ENCODE measurements around the gene ZNF614.
"Not testable (repeated sequence)": the region's sequence is repeated elsewhere in the genome, so short reads cannot be mapped to it uniquely, and the experiment has no call there.

The ZNF614 gene

GRCh38 chr19:51978882-51979281, 49.3 kb downstream of the ZNF614 start:
- H3K4me3 ChIP-seq (ENCODE audit: low read depth, low read length): no peak overlapping the region
- DNase-seq (ENCODE audit: low read depth): peak; percentile 46
- TF ChIP-seq POLR2A (IDR thresholded peaks at IDR 0.05; ENCODE audit: extremely low read depth, insufficient read length): no peak
- TF ChIP-seq MAX (IDR thresholded peaks at IDR 0.05; ENCODE audit: low read depth, low read length): no peak
- TF ChIP-seq CTCF (IDR thresholded peaks at IDR 0.05; ENCODE audit: low read depth, low read length): no peak
- TF ChIP-seq MYC (IDR thresholded peaks at IDR 0.05; ENCODE audit: low read depth, low read length): no peak

GRCh38 chr19:51977346-51977745, 50.8 kb downstream of the ZNF614 start:
- no peak for DNase-seq (ENCODE audit: low read depth)
- TF ChIP-seq MAX (IDR thresholded peaks at IDR 0.05; ENCODE audit: low read depth, low read length) (no peak), CTCF (IDR thresholded peaks at IDR 0.05; ENCODE audit: low read depth, low read length) (no peak), MYC (IDR thresholded peaks at IDR 0.05; ENCODE audit: low read depth, low read length) (no peak), POLR2A (IDR thresholded peaks at IDR 0.05; ENCODE audit: extremely low read depth, insufficient read length) (no peak)

GRCh38 chr19:51976852-51977251, 51.3 kb downstream of the ZNF614 start:
- no peak overlapping the region for H3K4me3 ChIP-seq (ENCODE audit: low read depth, low read length)
- DNase-seq (ENCODE audit: low read depth): no peak
- TF ChIP-seq CTCF (IDR thresholded peaks at IDR 0.05; ENCODE audit: low read depth, low read length): no peak
- TF ChIP-seq MAX (IDR thresholded peaks at IDR 0.05; ENCODE audit: low read depth, low read length): no peak
- TF ChIP-seq MYC (IDR thresholded peaks at IDR 0.05; ENCODE audit: low read depth, low read length): no peak
- TF ChIP-seq POLR2A (IDR thresholded peaks at IDR 0.05; ENCODE audit: extremely low read depth, insufficient read length): no peak

More at GRCh38 chr19:51977346-51977745, 50.8 kb downstream of the ZNF614 start:
- no peak overlapping the region for H3K4me3 ChIP-seq (ENCODE audit: low read depth, low read length)

GRCh38 chr19:51975787-51976186, 52.4 kb downstream of the ZNF614 start:
- H3K4me3 ChIP-seq (ENCODE audit: low read depth, low read length); DNase-seq (ENCODE audit: low read depth): not testable (repeated sequence)

GRCh38 chr19:51971624-51972023, 56.6 kb downstream of the ZNF614 start:
- no peak overlapping the region for H3K4me3 ChIP-seq (ENCODE audit: low read depth, low read length)
- DNase-seq (ENCODE audit: low read depth): peak; percentile 37
- TF ChIP-seq CTCF (IDR thresholded peaks at IDR 0.05; ENCODE audit: low read depth, low read length): no peak
- no peak for TF ChIP-seq MYC (IDR thresholded peaks at IDR 0.05; ENCODE audit: low read depth, low read length)
- TF ChIP-seq MAX (IDR thresholded peaks at IDR 0.05; ENCODE audit: low read depth, low read length): no peak
- no peak for TF ChIP-seq POLR2A (IDR thresholded peaks at IDR 0.05; ENCODE audit: extremely low read depth, insufficient read length)

- TF ChIP-seq CTCF (IDR thresholded peaks at IDR 0.05; ENCODE audit: low read depth, low read length): no peak
- TF ChIP-seq MAX (IDR thresholded peaks at IDR 0.05; ENCODE audit: low read depth, low read length): no peak
- TF ChIP-seq MYC (IDR thresholded peaks at IDR 0.05; ENCODE audit: low read depth, low read length): no peak
- TF ChIP-seq POLR2A (IDR thresholded peaks at IDR 0.05; ENCODE audit: extremely low read depth, insufficient read length): no peak
Observed at GRCh38 chr19:51970718-51971117, 57.5 kb downstream of the ZNF614 start.

More at GRCh38 chr19:51970718-51971117, 57.5 kb downstream of the ZNF614 start:
- H3K4me3 ChIP-seq (ENCODE audit: low read depth, low read length): no peak overlapping the region
- DNase-seq (ENCODE audit: low read depth): no peak
